Activated naive CD4-positive, alpha-beta T cell treated with anti-CD3 and anti-CD28 coated beads for 36 hours (primary cell): ENCODE measurements around the gene ULK1. TPM values are rescaled to one million over a fixed set of nuclear protein-coding genes. Genes with fewer than 3 reads are reported as not detected.
"Not testable (repeated sequence)": the region's sequence is repeated elsewhere in the genome, so short reads cannot be mapped to it uniquely, and the experiment has no call there.

Experiments
- CTCF ChIA-PET: fragments of 350-600 bp; sonication (Branson Sonifier 250); formaldehyde crosslinking; loops from one replicate; lab custom pipeline; 2021; ENCODE audit warnings: antibody characterized with exemption; lab: Charles Lee
- DNase-seq: peaks from one replicate; pipeline ENCODE4 v3.0.0-alpha.2; 2020
- H3K27ac Mint-ChIP-seq: one replicate; pipeline ENCODE4 v1.8.0; 2021; ENCODE audit warnings: mild to moderate bottlenecking, mixed read lengths
- H3K27me3 Mint-ChIP-seq: one replicate; pipeline ENCODE4 v1.8.0; 2021; ENCODE audit warnings: low read depth, mixed read lengths
- H3K36me3 Mint-ChIP-seq: one replicate; pipeline ENCODE4 v1.8.0; 2021; ENCODE audit warnings: low read depth, mixed read lengths
- H3K4me1 Mint-ChIP-seq: one replicate; pipeline ENCODE4 v1.8.0; 2021; ENCODE audit warnings: low read depth, mixed read lengths
- H3K4me3 Mint-ChIP-seq: one replicate; pipeline ENCODE4 v1.8.0; 2021; ENCODE audit warnings: mild to moderate bottlenecking, moderate library complexity, mixed read lengths
- H3K9me3 Mint-ChIP-seq: one replicate; pipeline ENCODE4 v1.8.0; 2021; ENCODE audit warnings: mixed read lengths
- intact Hi-C: fragments of 100-400 bp; cut with micrococcal nuclease; formaldehyde crosslinking; loops from one replicate; pipeline ENCODE4 v1.15.1; 2023
- total RNA-seq, 2 experiments: library from RNA; stranded (reverse); gene quantifications; one replicate each; pipeline ENCODE4 v1.2.3, GENCODE V29; 2021

The ULK1 gene
- total RNA-seq, 2 experiments from 2014 or later, result 13.6 to 15.6 TPM

DNA sequence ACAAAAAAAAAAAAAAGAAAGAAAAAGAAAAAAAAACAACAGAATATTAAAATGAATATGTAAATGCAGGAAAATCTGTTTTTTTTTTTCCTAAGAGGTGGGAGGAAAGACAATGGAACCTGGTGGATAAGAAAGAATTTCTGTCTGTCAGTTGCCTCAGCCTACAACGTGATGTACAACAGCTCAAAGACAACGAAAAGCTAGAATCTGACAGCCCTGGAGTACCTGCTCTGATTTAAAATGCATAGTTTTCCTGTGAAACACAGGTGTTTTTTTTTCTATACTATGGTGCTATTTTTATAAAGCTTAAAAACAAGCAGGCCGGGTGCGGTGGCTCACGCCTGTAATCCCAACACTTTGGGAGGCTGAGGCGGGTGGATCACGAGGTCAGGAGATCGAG lies 30.0 kb upstream of the ULK1 start:
- Mint-ChIP-seq H3K36me3 (no peaks in the 10 kb centered on the region), H3K9me3 (no peaks in the 10 kb centered on the region), H3K4me1 (peaks cover 4% of the 10 kb centered on the region), H3K27me3 (no peaks in the 10 kb centered on the region), H3K27ac (no peak overlapping the region), H3K4me3 (no peak overlapping the region)
- CTCF ChIA-PET, result no interaction called here
- no peak for DNase-seq
- intact Hi-C loops, result no loop called here

GRCh38 chr12:131865180-131865875 lies 29.1 kb upstream of the ULK1 start:
- DNase-seq, result no peak
- no peaks in the 10 kb centered on the region for H3K27me3 Mint-ChIP-seq
- CTCF ChIA-PET, result no interaction called here
- H3K4me3 Mint-ChIP-seq, result no peak overlapping the region
- intact Hi-C loops, result no loop called here
- no peak overlapping the region for H3K27ac Mint-ChIP-seq
- H3K36me3 Mint-ChIP-seq, result no peaks in the 10 kb centered on the region
- no peaks in the 10 kb centered on the region for H3K9me3 Mint-ChIP-seq
- H3K4me1 Mint-ChIP-seq, result peaks cover 4% of the 10 kb centered on the region

GRCh38 chr12:131867471-131867870 lies 27.0 kb upstream of the ULK1 start:
- Mint-ChIP-seq H3K27me3 (no peaks in the 10 kb centered on the region), H3K27ac (no peak overlapping the region), H3K4me1 (no peaks in the 10 kb centered on the region), H3K4me3 (no peak overlapping the region), H3K36me3 (no peaks in the 10 kb centered on the region), H3K9me3 (no peaks in the 10 kb centered on the region)
- intact Hi-C loops, result no loop called here
- no peak for DNase-seq
- CTCF ChIA-PET, result no interaction called here

GRCh38 chr12:131867891-131868675 lies 26.3 kb upstream of the ULK1 start:
- H3K9me3 Mint-ChIP-seq, result no peaks in the 10 kb centered on the region
- no peak overlapping the region for H3K27ac Mint-ChIP-seq
- no peak for DNase-seq
- H3K4me1 Mint-ChIP-seq, result no peaks in the 10 kb centered on the region
- CTCF ChIA-PET, result no interaction called here
- no peaks in the 10 kb centered on the region for H3K36me3 Mint-ChIP-seq
- no peak overlapping the region for H3K4me3 Mint-ChIP-seq
- intact Hi-C loops, result no loop called here
- no peaks in the 10 kb centered on the region for H3K27me3 Mint-ChIP-seq

DNA sequence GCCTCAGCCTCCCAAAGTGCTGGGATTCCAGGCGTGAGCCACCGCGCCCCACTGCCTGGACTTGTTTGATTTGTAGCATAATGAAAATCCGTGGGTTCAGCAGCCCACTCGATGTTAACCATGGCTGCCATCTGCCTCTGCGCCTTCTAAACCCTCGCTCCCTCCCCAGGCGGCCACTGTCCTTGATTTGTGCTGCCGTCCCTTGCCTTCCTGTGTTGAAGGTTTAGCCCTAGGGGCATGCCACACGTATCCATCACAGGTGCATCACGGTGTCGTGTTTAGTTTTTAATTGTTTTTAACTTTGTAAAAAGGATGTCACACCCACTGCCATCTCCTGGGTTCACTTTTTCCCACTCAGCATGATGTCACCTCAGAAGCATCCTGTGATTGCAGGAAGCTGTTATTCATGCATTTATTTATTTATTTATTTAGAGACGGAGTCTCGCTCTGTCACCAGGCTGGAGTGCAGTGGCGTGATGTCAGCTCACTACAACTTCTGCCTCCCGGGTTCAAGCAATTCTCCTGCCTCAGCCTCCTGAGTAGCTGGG lies 24.5 kb upstream of the ULK1 start:
- H3K9me3 Mint-ChIP-seq, result peaks cover 9% of the 10 kb centered on the region
- H3K27me3 Mint-ChIP-seq, result no peaks in the 10 kb centered on the region
- no peak overlapping the region for H3K27ac Mint-ChIP-seq
- no peak for DNase-seq
- no peaks in the 10 kb centered on the region for H3K4me1 Mint-ChIP-seq
- intact Hi-C loops, result no loop called here
- CTCF ChIA-PET, result no interaction called here
- H3K4me3 Mint-ChIP-seq, result no peak overlapping the region
- no peaks in the 10 kb centered on the region for H3K36me3 Mint-ChIP-seq

- H3K36me3 Mint-ChIP-seq, result no peaks in the 10 kb centered on the region
- H3K4me1 Mint-ChIP-seq, result no peaks in the 10 kb centered on the region
- no peaks in the 10 kb centered on the region for H3K27me3 Mint-ChIP-seq
- CTCF ChIA-PET, result no interaction called here
- intact Hi-C loops, result no loop called here
- no peak for DNase-seq
- H3K9me3 Mint-ChIP-seq, result peaks cover 9% of the 10 kb centered on the region
- no peak overlapping the region for H3K27ac Mint-ChIP-seq
- no peak overlapping the region for H3K4me3 Mint-ChIP-seq
These were observed 22.7 kb upstream of the ULK1 start for GRCh38 chr12:131871677-131872076.

DNA sequence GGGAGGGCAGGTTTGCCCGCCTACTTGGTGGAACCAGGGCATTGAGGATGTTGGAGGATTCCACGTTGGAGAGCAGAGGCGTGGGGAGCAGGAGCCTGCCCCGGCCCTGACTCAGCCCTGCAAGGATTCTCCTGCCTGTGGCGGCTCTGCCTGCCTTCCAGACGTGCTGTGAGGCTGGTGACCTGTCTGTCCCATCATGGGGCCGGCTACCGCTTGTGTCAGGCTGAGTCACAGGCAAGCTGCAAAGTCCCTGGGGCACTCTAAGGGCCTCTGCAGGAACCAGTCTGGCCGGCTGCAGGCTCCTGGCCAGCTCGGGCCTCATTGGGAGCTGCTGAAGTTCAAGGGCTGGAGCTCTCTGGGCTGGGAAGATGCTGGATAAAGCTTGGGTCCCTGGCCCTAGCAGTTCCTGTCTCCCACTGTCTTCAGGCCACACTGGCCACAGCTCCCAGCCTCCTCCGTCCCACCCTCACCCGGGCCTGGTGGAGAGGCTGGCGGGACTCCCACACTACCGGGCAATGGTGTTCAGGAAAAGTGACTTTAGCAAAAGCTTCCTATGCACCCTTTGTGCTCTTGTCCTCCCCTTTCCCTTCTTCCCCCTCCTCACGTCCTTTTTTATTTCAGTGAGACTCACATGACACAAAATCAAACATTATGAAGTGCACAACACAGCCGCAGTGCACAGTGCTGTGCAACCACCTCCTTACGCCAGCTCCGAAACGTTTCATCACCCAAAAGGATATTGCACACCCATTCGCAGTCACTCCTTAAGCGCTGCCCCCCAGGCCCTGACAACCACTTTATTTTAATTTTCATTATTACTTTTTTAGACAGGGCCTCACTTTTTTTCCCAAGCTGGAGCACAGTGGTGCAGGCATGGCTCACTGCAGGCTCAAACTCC lies 22.0 kb upstream of the ULK1 start:
- CTCF ChIA-PET, result no interaction called here
- intact Hi-C loops, result no loop called here
- Mint-ChIP-seq H3K4me1 (no peaks in the 10 kb centered on the region), H3K36me3 (no peaks in the 10 kb centered on the region), H3K27me3 (no peaks in the 10 kb centered on the region), H3K27ac (no peak overlapping the region), H3K9me3 (peaks cover 9% of the 10 kb centered on the region), H3K4me3 (no peak overlapping the region)
- DNase-seq, result no peak

GRCh38 chr12:131873293-131873692 lies 21.1 kb upstream of the ULK1 start:
- Mint-ChIP-seq H3K9me3 (peaks cover 9% of the 10 kb centered on the region), H3K27ac (no peak overlapping the region), H3K4me1 (no peaks in the 10 kb centered on the region), H3K36me3 (no peaks in the 10 kb centered on the region), H3K4me3 (no peak overlapping the region), H3K27me3 (no peaks in the 10 kb centered on the region)
- intact Hi-C loops, result no loop called here
- CTCF ChIA-PET, result no interaction called here
- DNase-seq, result no peak

DNA sequence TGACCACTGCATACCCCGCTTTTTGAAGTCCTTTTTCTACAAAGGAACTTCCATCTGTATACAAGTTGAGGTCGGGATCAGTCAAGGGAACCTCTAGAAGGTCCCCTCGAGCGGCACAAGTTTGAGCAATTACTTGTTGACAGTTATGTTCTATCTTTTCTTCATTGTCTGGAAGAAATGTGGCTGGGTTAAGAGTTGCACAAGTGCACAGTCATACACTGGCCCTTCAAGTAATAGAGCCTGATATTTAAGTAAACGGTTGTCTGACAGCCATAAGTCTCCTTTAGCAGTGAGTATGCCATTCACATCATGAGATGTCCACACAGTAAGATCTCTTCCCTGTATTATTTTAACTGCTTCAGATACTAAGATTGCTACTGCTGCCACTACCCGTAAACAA lies 19.4 kb upstream of the ULK1 start:
- intact Hi-C loops, CTCF ChIA-PET, H3K27ac Mint-ChIP-seq, H3K4me3 Mint-ChIP-seq, H3K27me3 Mint-ChIP-seq, H3K9me3 Mint-ChIP-seq, H3K36me3 Mint-ChIP-seq, DNase-seq, H3K4me1 Mint-ChIP-seq: not testable (repeated sequence)

GRCh38 chr12:131877216-131877615 lies 17.2 kb upstream of the ULK1 start:
- H3K4me3 Mint-ChIP-seq, H3K27ac Mint-ChIP-seq, H3K27me3 Mint-ChIP-seq, H3K36me3 Mint-ChIP-seq, H3K4me1 Mint-ChIP-seq, intact Hi-C loops, CTCF ChIA-PET, DNase-seq, H3K9me3 Mint-ChIP-seq: not testable (repeated sequence)

GRCh38 chr12:131878436-131878835 lies 16.0 kb upstream of the ULK1 start:
- H3K4me1 Mint-ChIP-seq, H3K9me3 Mint-ChIP-seq, intact Hi-C loops, H3K4me3 Mint-ChIP-seq, DNase-seq, H3K27me3 Mint-ChIP-seq, CTCF ChIA-PET, H3K27ac Mint-ChIP-seq, H3K36me3 Mint-ChIP-seq: not testable (repeated sequence)

- DNase-seq, result no peak
- no peaks in the 10 kb centered on the region for H3K4me1 Mint-ChIP-seq
- H3K9me3 Mint-ChIP-seq, result peaks cover 5% of the 10 kb centered on the region
- H3K4me3 Mint-ChIP-seq, result no peak overlapping the region
- intact Hi-C loops, result no loop called here
- CTCF ChIA-PET, result interaction anchor here (1.0 kb wide), 1 partner anchor 16 kb away, joined by 3 read pairs; no protein-coding TSS in a partner anchor
- H3K27ac Mint-ChIP-seq, result no peak overlapping the region
- H3K27me3 Mint-ChIP-seq, result no peaks in the 10 kb centered on the region
- no peaks in the 10 kb centered on the region for H3K36me3 Mint-ChIP-seq
These were observed 11.5 kb upstream of the ULK1 start for GRCh38 chr12:131882804-131883520.
